Cardiac muscle cell (in vitro differentiated cells and primary cell): ENCODE measurements around the gene CYBA. TPM values are rescaled to one million over a fixed set of nuclear protein-coding genes. Genes with fewer than 3 reads are reported as not detected.

Experiments
- DNase-seq, 2 donors: peaks; one replicate each; pipeline versions ENCODE4 v3.0.0 to v3.0.0-alpha.2; 2010 to 2017; ENCODE audit warnings: low read depth in 1 of 2, low spot score in 1 of 2
- H3K27ac ChIP-seq: fragments of 200-600 bp; sonication (generic); 2 replicates; pipeline ENCODE4 v1.5.1; 2016
- H3K27me3 ChIP-seq: fragments of 200-600 bp; sonication (generic); 2 replicates; pipeline ENCODE4 v1.6.0; 2016; ENCODE audit warnings: control low read depth
- H3K36me3 ChIP-seq: fragments of 200-600 bp; sonication (generic); 2 replicates; pipeline ENCODE4 v1.5.1; 2016; ENCODE audit warnings: control low read depth
- H3K4me1 ChIP-seq: fragments of 200-600 bp; sonication (generic); 2 replicates; pipeline ENCODE4 v1.8.1; 2017; ENCODE audit warnings: low read depth, mild to moderate bottlenecking, mixed run types
- H3K4me3 ChIP-seq: fragments of 200-600 bp; sonication (generic); 2 replicates; pipeline ENCODE4 v1.5.1; 2016; ENCODE audit warnings: mild to moderate bottlenecking
- H3K9me3 ChIP-seq: fragments of 200-600 bp; sonication (generic); 2 replicates; pipeline ENCODE4 v1.5.1; 2017; ENCODE audit warnings: low read depth, mild to moderate bottlenecking, control low read depth
- CTCF ChIP-seq: IDR thresholded peaks from 2 replicates; pipeline ENCODE4 v1.5.1; 2012; ENCODE audit warnings: low read depth, mild to moderate bottlenecking, low read length
- polyA plus RNA-seq: library from polyadenylated mRNA; unstranded; fragments of >200 nt; fragmentation: Nextera tagmentation; extraction: Ambion mirVana; gene quantifications from 2 replicates; pipeline ENCODE4 v1.2.1, GENCODE V29; 2016
- total RNA-seq: library from RNA; depleted of rRNA; stranded (reverse); fragments of >200 nt; gene quantifications from 2 replicates; pipeline ENCODE4 v1.2.3, GENCODE V29; 2016

Gene CYBA
- total and polyA plus RNA-seq, 2 experiments from 2014 or later: 174 to 233 TPM

GRCh38 chr16:88634994-88635670 is 15.7 kb downstream of the CYBA start:
- H3K27me3 ChIP-seq: peaks cover 62% of the 10 kb centered on the region
- H3K4me3 ChIP-seq: peak overlapping the region; percentile 11
- H3K9me3 ChIP-seq: no peaks in the 10 kb centered on the region
- H3K36me3 ChIP-seq: peaks cover 16% of the 10 kb centered on the region
- H3K4me1 ChIP-seq: peaks cover 4% of the 10 kb centered on the region
- DNase-seq: no peak
- no peak overlapping the region for H3K27ac ChIP-seq
- TF ChIP-seq CTCF: no peak

GRCh38 chr16:88634141-88634993 is 16.5 kb downstream of the CYBA start:
- Histone ChIP-seq H3K27me3 (peaks cover 54% of the 10 kb centered on the region), H3K27ac (no peak overlapping the region), H3K4me3 (peak overlapping the region; percentile 11), H3K36me3 (peaks cover 23% of the 10 kb centered on the region), H3K9me3 (no peaks in the 10 kb centered on the region), H3K4me1 (peaks cover 4% of the 10 kb centered on the region)
- DNase-seq: peak in 1 of 2 donors; percentile 63
- TF ChIP-seq CTCF: no peak

- DNase-seq: peak; percentile 26 to 28
- Histone ChIP-seq H3K27ac (no peak overlapping the region), H3K27me3 (peaks cover 48% of the 10 kb centered on the region), H3K36me3 (peaks cover 23% of the 10 kb centered on the region), H3K4me1 (peaks cover 4% of the 10 kb centered on the region), H3K4me3 (no peak overlapping the region), H3K9me3 (no peaks in the 10 kb centered on the region)
- TF ChIP-seq CTCF: peak; percentile 30
These were observed 17.1 kb downstream of the CYBA start for GRCh38 chr16:88633684-88634140.

GRCh38 chr16:88632587-88632930 is 18.3 kb downstream of the CYBA start:
- no peak for TF ChIP-seq CTCF
- Histone ChIP-seq H3K9me3 (no peaks in the 10 kb centered on the region), H3K27ac (no peak overlapping the region), H3K36me3 (peaks cover 23% of the 10 kb centered on the region), H3K27me3 (peaks cover 36% of the 10 kb centered on the region), H3K4me3 (no peak overlapping the region), H3K4me1 (peaks cover 4% of the 10 kb centered on the region)
- no peak for DNase-seq

- no peak for TF ChIP-seq CTCF
- H3K9me3 ChIP-seq: no peaks in the 10 kb centered on the region
- peaks cover 23% of the 10 kb centered on the region for H3K36me3 ChIP-seq
- DNase-seq: no peak
- H3K27me3 ChIP-seq: peaks cover 32% of the 10 kb centered on the region
- H3K27ac ChIP-seq: no peak overlapping the region
- no peak overlapping the region for H3K4me3 ChIP-seq
- peaks cover 4% of the 10 kb centered on the region for H3K4me1 ChIP-seq
These were observed 18.8 kb downstream of the CYBA start for GRCh38 chr16:88631920-88632586.
